Neuron (in vitro differentiated cells): ENCODE data around the gene TRIM28.
A peak's percentile ranks its signal among the peaks of the same experiment; 100 is the strongest.
"Not testable (repeated sequence)": the region's sequence is repeated elsewhere in the genome, so short reads cannot be mapped to it uniquely, and the experiment has no call there.

Experiments
- H2AFZ ChIP-seq: one replicate; pipeline ENCODE4 v1.6.1; 2013; ENCODE audit warnings: low read depth, mild to moderate bottlenecking, inconsistent platforms, low read length, moderate library complexity
- H3K27me3 ChIP-seq: one replicate; pipeline ENCODE4 v1.6.1; 2013; ENCODE audit warnings: low read length; ENCODE audit not compliant: insufficient read depth
- H3K36me3 ChIP-seq: one replicate; pipeline ENCODE4 v1.6.1; 2013; ENCODE audit warnings: low read length; ENCODE audit not compliant: insufficient read depth
- H3K4me1 ChIP-seq: one replicate; pipeline ENCODE4 v1.6.1; 2013; ENCODE audit warnings: low read length; ENCODE audit not compliant: insufficient read depth
- H3K4me3 ChIP-seq: 2 replicates; pipeline ENCODE4 v1.5.1; 2013; ENCODE audit warnings: mild to moderate bottlenecking, low read length, moderate library complexity
- H3K9me3 ChIP-seq: one replicate; pipeline ENCODE4 v1.6.1; 2013; ENCODE audit warnings: low read length

TRIM28 gene

GRCh38 chr19:58575183-58576041 lies 31.5 kb downstream of the TRIM28 start:
- no peaks in the 10 kb centered on the region for H3K9me3 ChIP-seq
- H3K4me3 ChIP-seq, result peak overlapping the region; percentile 78
- H3K36me3 ChIP-seq, result peaks cover 6% of the 10 kb centered on the region
- peaks cover 22% of the 10 kb centered on the region for H3K4me1 ChIP-seq
- peak overlapping the region; percentile 2 for H2AFZ ChIP-seq
- H3K27me3 ChIP-seq, result no peaks in the 10 kb centered on the region

GRCh38 chr19:58577581-58577980 lies 33.7 kb downstream of the TRIM28 start:
- not testable (repeated sequence) for H3K9me3 ChIP-seq, H3K4me3 ChIP-seq, H2AFZ ChIP-seq, H3K27me3 ChIP-seq
- peaks cover 15% of the 10 kb centered on the region for H3K36me3 ChIP-seq
- H3K4me1 ChIP-seq, result peaks cover 10% of the 10 kb centered on the region

GRCh38 chr19:58578012-58578925 lies 34.4 kb downstream of the TRIM28 start:
- H3K27me3 ChIP-seq, result no peaks in the 10 kb centered on the region

GRCh38 chr19:58579473-58580142 lies 35.7 kb downstream of the TRIM28 start:
- Histone ChIP-seq H3K9me3 (peaks cover 2% of the 10 kb centered on the region), H3K4me3 (no peak overlapping the region), H3K4me1 (peaks cover under 1% of the 10 kb centered on the region), H3K36me3 (peaks cover 30% of the 10 kb centered on the region), H3K27me3 (no peaks in the 10 kb centered on the region), H2AFZ (no peak overlapping the region)

More at GRCh38 chr19:58578012-58578925, 34.4 kb downstream of the TRIM28 start:
- Histone ChIP-seq H3K36me3 (peaks cover 22% of the 10 kb centered on the region), H3K4me1 (peaks cover 10% of the 10 kb centered on the region), H2AFZ (no peak overlapping the region), H3K4me3 (no peak overlapping the region), H3K9me3 (peaks cover 2% of the 10 kb centered on the region)

GRCh38 chr19:58581227-58582141 lies 37.6 kb downstream of the TRIM28 start:
- peaks cover 35% of the 10 kb centered on the region for H3K36me3 ChIP-seq
- H3K4me3 ChIP-seq, result no peak overlapping the region
- H2AFZ ChIP-seq, result no peak overlapping the region
- H3K9me3 ChIP-seq, result peaks cover 2% of the 10 kb centered on the region
- no peaks in the 10 kb centered on the region for H3K27me3 ChIP-seq
- H3K4me1 ChIP-seq, result no peaks in the 10 kb centered on the region

- peaks cover 2% of the 10 kb centered on the region for H3K9me3 ChIP-seq
- H3K36me3 ChIP-seq, result peaks cover 35% of the 10 kb centered on the region
- H3K27me3 ChIP-seq, result no peaks in the 10 kb centered on the region
- H3K4me3 ChIP-seq, result no peak overlapping the region
- H3K4me1 ChIP-seq, result no peaks in the 10 kb centered on the region
- no peak overlapping the region for H2AFZ ChIP-seq
Measured at GRCh38 chr19:58582985-58583384, 39.1 kb downstream of the TRIM28 start.

- H3K27me3 ChIP-seq, result no peaks in the 10 kb centered on the region
- H3K4me3 ChIP-seq, result no peak overlapping the region
- H2AFZ ChIP-seq, result no peak overlapping the region
- H3K36me3 ChIP-seq, result peaks cover 33% of the 10 kb centered on the region
- H3K9me3 ChIP-seq, result peaks cover 2% of the 10 kb centered on the region
- H3K4me1 ChIP-seq, result no peaks in the 10 kb centered on the region
Measured at GRCh38 chr19:58584498-58585441, 40.9 kb downstream of the TRIM28 start.

GRCh38 chr19:58585442-58586132 lies 41.7 kb downstream of the TRIM28 start:
- peaks cover 2% of the 10 kb centered on the region for H3K9me3 ChIP-seq
- H3K27me3 ChIP-seq, result no peaks in the 10 kb centered on the region
- H3K36me3 ChIP-seq, result peaks cover 33% of the 10 kb centered on the region
- H2AFZ ChIP-seq, result no peak overlapping the region
- no peaks in the 10 kb centered on the region for H3K4me1 ChIP-seq
- H3K4me3 ChIP-seq, result no peak overlapping the region

- H3K9me3 ChIP-seq, result peaks cover 2% of the 10 kb centered on the region
- peaks cover 31% of the 10 kb centered on the region for H3K36me3 ChIP-seq
- H3K4me3 ChIP-seq, result no peak overlapping the region
- H3K27me3 ChIP-seq, result no peaks in the 10 kb centered on the region
- H2AFZ ChIP-seq, result no peak overlapping the region
- H3K4me1 ChIP-seq, result no peaks in the 10 kb centered on the region
Measured at GRCh38 chr19:58586133-58586765, 42.4 kb downstream of the TRIM28 start.
